ENCODE results near the gene GULP1.

The GULP1 gene

DNA sequence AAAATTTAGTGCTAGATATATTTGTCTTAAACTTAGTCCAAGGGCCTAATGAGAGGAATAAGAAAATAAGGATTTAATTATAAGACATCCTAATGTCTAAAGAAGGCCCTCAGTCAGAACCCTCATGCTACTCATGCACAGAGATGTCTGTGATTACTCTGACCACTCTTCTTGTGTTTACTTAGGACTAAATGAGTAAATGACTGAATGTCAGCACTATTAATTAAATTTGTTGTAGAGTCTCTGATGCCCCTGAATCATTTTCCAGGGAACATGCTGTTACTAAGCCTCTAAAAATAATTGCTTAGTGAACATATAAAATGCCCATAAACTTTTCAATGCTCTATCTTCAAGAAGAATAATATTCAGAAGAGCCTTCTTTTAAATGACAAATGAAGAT lies 32.4 kb downstream of the GULP1 start:
- peaks cover 5% of the 10 kb centered on the region; the same call in 1 of the 2 replicates for H3K36me3 ChIP-seq (ENCODE audit: control insufficient read depth, insufficient read depth, low read length)
- no peaks in the 10 kb centered on the region for H3K9me3 ChIP-seq (ENCODE audit: control insufficient read depth, insufficient read depth, low read length)
- no peak overlapping the region for H3K4me3 ChIP-seq (ENCODE audit: low read depth, low read length)
- no peaks in the 10 kb centered on the region for H3K27me3 ChIP-seq (ENCODE audit: control insufficient read depth, insufficient read depth, low read length)
- H3K27ac ChIP-seq (ENCODE audit: low read depth, low read length), result no peak overlapping the region
- H3K9ac ChIP-seq (ENCODE audit: low read depth, low read length), result no peak overlapping the region
- peaks cover 81% of the 10 kb centered on the region for H3K4me1 ChIP-seq (ENCODE audit: control insufficient read depth, insufficient read depth, low read length)

GRCh38 chr2:188326290-188326668 lies 34.6 kb downstream of the GULP1 start:
- no peaks in the 10 kb centered on the region for H3K9me3 ChIP-seq (ENCODE audit: control insufficient read depth, insufficient read depth, low read length)
- no peak overlapping the region for H3K9ac ChIP-seq (ENCODE audit: low read depth, low read length)
- H3K36me3 ChIP-seq (ENCODE audit: control insufficient read depth, insufficient read depth, low read length), result no peaks in the 10 kb centered on the region
- H3K27me3 ChIP-seq (ENCODE audit: control insufficient read depth, insufficient read depth, low read length), result no peaks in the 10 kb centered on the region
- peaks cover 83% of the 10 kb centered on the region for H3K4me1 ChIP-seq (ENCODE audit: control insufficient read depth, insufficient read depth, low read length)
- H3K27ac ChIP-seq (ENCODE audit: low read depth, low read length), result no peak overlapping the region
- H3K4me3 ChIP-seq (ENCODE audit: low read depth, low read length), result no peak overlapping the region

DNA sequence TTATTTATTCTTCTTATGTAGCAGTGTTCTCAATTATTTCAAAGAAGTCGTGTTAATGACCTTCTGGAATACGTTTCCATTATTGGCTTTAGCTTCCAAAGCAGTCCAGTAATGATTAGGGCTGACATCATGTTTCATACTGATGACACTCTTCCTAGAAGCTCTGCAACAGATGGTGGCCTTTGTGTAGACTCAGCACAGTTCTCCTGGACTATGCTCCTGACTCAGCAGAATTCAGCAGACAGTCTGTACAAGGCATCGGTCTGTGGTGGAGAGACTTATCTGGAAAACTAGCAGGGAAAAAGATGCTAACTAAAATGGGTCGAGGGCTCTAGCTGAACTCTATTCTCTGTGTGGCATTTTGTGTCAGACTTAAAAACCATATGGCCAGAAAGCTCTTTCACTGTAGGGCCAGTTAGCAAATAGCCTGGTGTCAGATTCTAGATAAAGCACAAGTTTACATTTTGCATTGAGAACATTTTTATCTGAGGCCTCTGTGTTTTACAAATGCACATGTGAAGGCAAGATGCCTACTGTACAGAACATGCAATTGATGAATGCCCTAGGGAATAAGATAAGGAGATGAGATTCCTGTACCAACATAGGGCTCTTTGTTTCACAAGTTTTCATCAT lies 35.1 kb downstream of the GULP1 start:
- peaks cover 84% of the 10 kb centered on the region for H3K4me1 ChIP-seq (ENCODE audit: control insufficient read depth, insufficient read depth, low read length)
- no peak overlapping the region for H3K4me3 ChIP-seq (ENCODE audit: low read depth, low read length)
- H3K27me3 ChIP-seq (ENCODE audit: control insufficient read depth, insufficient read depth, low read length), result no peaks in the 10 kb centered on the region
- H3K9me3 ChIP-seq (ENCODE audit: control insufficient read depth, insufficient read depth, low read length), result no peaks in the 10 kb centered on the region
- no peak overlapping the region for H3K9ac ChIP-seq (ENCODE audit: low read depth, low read length)
- no peaks in the 10 kb centered on the region for H3K36me3 ChIP-seq (ENCODE audit: control insufficient read depth, insufficient read depth, low read length)
- no peak overlapping the region for H3K27ac ChIP-seq (ENCODE audit: low read depth, low read length)

DNA sequence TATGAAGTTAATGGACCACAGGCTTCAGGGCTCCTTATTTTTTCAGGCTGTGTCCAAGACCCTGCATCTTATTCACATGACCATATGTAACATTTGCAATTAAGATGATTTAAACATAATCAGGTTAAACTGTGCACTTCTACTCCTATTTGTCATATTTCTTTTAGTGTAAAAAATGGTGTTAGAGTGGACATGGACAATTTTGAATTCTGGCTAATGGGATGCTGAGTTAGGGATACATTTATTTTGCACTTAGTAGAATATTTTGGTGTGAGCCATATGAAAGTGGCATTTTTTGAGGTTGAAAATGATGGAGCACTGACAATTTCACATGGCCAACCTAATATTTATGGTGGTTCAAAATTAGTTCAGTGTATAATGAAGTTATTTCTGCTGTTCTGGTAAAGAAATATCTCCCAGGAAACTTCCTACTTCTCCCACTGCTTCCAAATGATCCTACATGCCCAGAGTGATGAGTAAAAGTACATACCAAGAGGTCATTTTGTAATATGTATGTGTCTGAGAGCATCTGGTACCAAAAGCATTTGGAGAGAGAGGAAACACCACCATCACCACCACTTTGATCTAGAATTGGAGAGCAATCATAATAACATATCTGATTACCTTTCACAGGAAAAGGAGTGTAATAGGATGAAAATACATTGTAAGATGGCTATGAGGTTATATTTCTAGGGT lies 36.0 kb downstream of the GULP1 start:
- H3K9ac ChIP-seq (ENCODE audit: low read depth, low read length), result no peak overlapping the region
- no peaks in the 10 kb centered on the region for H3K9me3 ChIP-seq (ENCODE audit: control insufficient read depth, insufficient read depth, low read length)
- H3K27me3 ChIP-seq (ENCODE audit: control insufficient read depth, insufficient read depth, low read length), result no peaks in the 10 kb centered on the region
- H3K4me3 ChIP-seq (ENCODE audit: low read depth, low read length), result no peak overlapping the region
- H3K4me1 ChIP-seq (ENCODE audit: control insufficient read depth, insufficient read depth, low read length), result peaks cover 79% of the 10 kb centered on the region
- no peaks in the 10 kb centered on the region for H3K36me3 ChIP-seq (ENCODE audit: control insufficient read depth, insufficient read depth, low read length)
- H3K27ac ChIP-seq (ENCODE audit: low read depth, low read length), result no peak overlapping the region

- Histone ChIP-seq H3K9me3 (ENCODE audit: control insufficient read depth, insufficient read depth, low read length) (no peaks in the 10 kb centered on the region), H3K4me3 (ENCODE audit: low read depth, low read length) (no peak overlapping the region), H3K27me3 (ENCODE audit: control insufficient read depth, insufficient read depth, low read length) (no peaks in the 10 kb centered on the region), H3K4me1 (ENCODE audit: control insufficient read depth, insufficient read depth, low read length) (peaks cover 79% of the 10 kb centered on the region), H3K36me3 (ENCODE audit: control insufficient read depth, insufficient read depth, low read length) (no peaks in the 10 kb centered on the region), H3K27ac (ENCODE audit: low read depth, low read length) (no peak overlapping the region), H3K9ac (ENCODE audit: low read depth, low read length) (no peak overlapping the region)
These were observed 36.7 kb downstream of the GULP1 start for GRCh38 chr2:188328419-188328818.

GRCh38 chr2:188330316-188331053 lies 38.8 kb downstream of the GULP1 start:
- Histone ChIP-seq H3K36me3 (ENCODE audit: control insufficient read depth, insufficient read depth, low read length) (no peaks in the 10 kb centered on the region), H3K27ac (ENCODE audit: low read depth, low read length) (no peak overlapping the region), H3K4me1 (ENCODE audit: control insufficient read depth, insufficient read depth, low read length) (peaks cover 86% of the 10 kb centered on the region), H3K9me3 (ENCODE audit: control insufficient read depth, insufficient read depth, low read length) (no peaks in the 10 kb centered on the region), H3K9ac (ENCODE audit: low read depth, low read length) (no peak overlapping the region), H3K27me3 (ENCODE audit: control insufficient read depth, insufficient read depth, low read length) (no peaks in the 10 kb centered on the region), H3K4me3 (ENCODE audit: low read depth, low read length) (no peak overlapping the region)

GRCh38 chr2:188332619-188333018 lies 40.9 kb downstream of the GULP1 start:
- Histone ChIP-seq H3K27ac (ENCODE audit: low read depth, low read length) (no peak overlapping the region), H3K27me3 (ENCODE audit: control insufficient read depth, insufficient read depth, low read length) (no peaks in the 10 kb centered on the region), H3K4me1 (ENCODE audit: control insufficient read depth, insufficient read depth, low read length) (peaks cover 70% of the 10 kb centered on the region), H3K4me3 (ENCODE audit: low read depth, low read length) (no peak overlapping the region), H3K9me3 (ENCODE audit: control insufficient read depth, insufficient read depth, low read length) (no peaks in the 10 kb centered on the region), H3K36me3 (ENCODE audit: control insufficient read depth, insufficient read depth, low read length) (peaks cover 6% of the 10 kb centered on the region), H3K9ac (ENCODE audit: low read depth, low read length) (no peak overlapping the region)

- Histone ChIP-seq H3K27me3 (ENCODE audit: control insufficient read depth, insufficient read depth, low read length) (no peaks in the 10 kb centered on the region), H3K27ac (ENCODE audit: low read depth, low read length) (peak overlapping the region; percentile 25), H3K9ac (ENCODE audit: low read depth, low read length) (no peak overlapping the region), H3K36me3 (ENCODE audit: control insufficient read depth, insufficient read depth, low read length) (peaks cover 6% of the 10 kb centered on the region), H3K9me3 (ENCODE audit: control insufficient read depth, insufficient read depth, low read length) (no peaks in the 10 kb centered on the region), H3K4me3 (ENCODE audit: low read depth, low read length) (no peak overlapping the region), H3K4me1 (ENCODE audit: control insufficient read depth, insufficient read depth, low read length) (peaks cover 58% of the 10 kb centered on the region)
These were observed 42.3 kb downstream of the GULP1 start for GRCh38 chr2:188333751-188334524.

DNA sequence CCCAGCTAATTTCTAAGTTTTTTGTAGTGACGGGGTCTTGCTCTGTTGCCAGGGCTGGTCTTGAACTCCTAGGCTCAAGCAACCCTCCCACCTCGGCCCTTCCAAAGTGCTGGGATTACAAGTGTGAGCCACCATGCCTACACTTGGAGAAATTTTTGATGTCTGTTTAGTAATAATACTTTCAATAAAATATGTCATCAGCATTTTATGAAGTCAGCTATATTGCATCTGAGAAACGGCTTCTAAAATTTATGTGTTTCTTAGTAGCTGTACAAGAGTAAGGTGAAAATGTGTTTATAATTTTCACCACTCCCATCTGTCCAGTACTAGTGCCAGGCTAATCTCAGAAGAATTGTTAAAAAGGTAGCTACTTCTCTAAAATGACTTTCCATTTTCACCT lies 46.8 kb downstream of the GULP1 start:
- no peak overlapping the region for H3K4me3 ChIP-seq (ENCODE audit: low read depth, low read length)
- peaks cover 48% of the 10 kb centered on the region for H3K4me1 ChIP-seq (ENCODE audit: control insufficient read depth, insufficient read depth, low read length)
- H3K9me3 ChIP-seq (ENCODE audit: control insufficient read depth, insufficient read depth, low read length), result no peaks in the 10 kb centered on the region
- H3K27ac ChIP-seq (ENCODE audit: low read depth, low read length), result no peak overlapping the region
- H3K27me3 ChIP-seq (ENCODE audit: control insufficient read depth, insufficient read depth, low read length), result no peaks in the 10 kb centered on the region
- peaks cover 6% of the 10 kb centered on the region for H3K36me3 ChIP-seq (ENCODE audit: control insufficient read depth, insufficient read depth, low read length)
- H3K9ac ChIP-seq (ENCODE audit: low read depth, low read length), result no peak overlapping the region

- H3K9me3 ChIP-seq (ENCODE audit: control insufficient read depth, insufficient read depth, low read length), result no peaks in the 10 kb centered on the region
- peaks cover 15% of the 10 kb centered on the region for H3K36me3 ChIP-seq (ENCODE audit: control insufficient read depth, insufficient read depth, low read length)
- no peak overlapping the region for H3K4me3 ChIP-seq (ENCODE audit: low read depth, low read length)
- H3K27me3 ChIP-seq (ENCODE audit: control insufficient read depth, insufficient read depth, low read length), result no peaks in the 10 kb centered on the region
- H3K27ac ChIP-seq (ENCODE audit: low read depth, low read length), result no peak overlapping the region
- H3K9ac ChIP-seq (ENCODE audit: low read depth, low read length), result no peak overlapping the region
- H3K4me1 ChIP-seq (ENCODE audit: control insufficient read depth, insufficient read depth, low read length), result peaks cover 46% of the 10 kb centered on the region
These were observed 48.6 kb downstream of the GULP1 start for GRCh38 chr2:188340257-188340656.
